ENCODE results near the gene BTN3A1.

Gene BTN3A1

GRCh38 chr6:26401389-26401986 lies 587 bp upstream of the BTN3A1 start:
- no peaks in the 10 kb centered on the region for H3K4me1 ChIP-seq (ENCODE audit: insufficient read depth, insufficient read length)
- TF ChIP-seq YY1 (IDR thresholded peaks at IDR 0.05; ENCODE audit: insufficient read depth, insufficient read length) = no peak
- no peak for TF ChIP-seq SUZ12 (IDR thresholded peaks at IDR 0.05; ENCODE audit: extremely low read depth, insufficient read depth, insufficient read length)
- no peak for TF ChIP-seq ZNF274 (IDR thresholded peaks at IDR 0.05; ENCODE audit: low read depth, low read length)
- no peaks in the 10 kb centered on the region for H3K36me3 ChIP-seq (ENCODE audit: insufficient read depth, insufficient read length, low read length)
- no peaks in the 10 kb centered on the region for H3K9me3 ChIP-seq (ENCODE audit: insufficient read depth, low read length)
- no peaks in the 10 kb centered on the region for H3K27me3 ChIP-seq (ENCODE audit: insufficient read depth, insufficient read length)
- no peak overlapping the region for H3K4me3 ChIP-seq (ENCODE audit: insufficient read length, low read depth)
- no peak overlapping the region for H3K9ac ChIP-seq (ENCODE audit: insufficient read length, low read depth)
- DNase-seq (ENCODE audit: low read depth, low spot score) = no peak

- H3K9me3 ChIP-seq (ENCODE audit: insufficient read depth, low read length) = no peaks in the 10 kb centered on the region
- no peak for DNase-seq (ENCODE audit: low read depth, low spot score)
- no peaks in the 10 kb centered on the region for H3K27me3 ChIP-seq (ENCODE audit: insufficient read depth, insufficient read length)
- peaks cover 6% of the 10 kb centered on the region for H3K4me1 ChIP-seq (ENCODE audit: insufficient read depth, insufficient read length)
- no peak overlapping the region for H3K9ac ChIP-seq (ENCODE audit: insufficient read length, low read depth)
- no peak overlapping the region for H3K4me3 ChIP-seq (ENCODE audit: insufficient read length, low read depth)
- TF ChIP-seq YY1 (IDR thresholded peaks at IDR 0.05; ENCODE audit: insufficient read depth, insufficient read length) (no peak), SUZ12 (IDR thresholded peaks at IDR 0.05; ENCODE audit: extremely low read depth, insufficient read depth, insufficient read length) (no peak), ZNF274 (IDR thresholded peaks at IDR 0.05; ENCODE audit: low read depth, low read length) (no peak)
- no peaks in the 10 kb centered on the region for H3K36me3 ChIP-seq (ENCODE audit: insufficient read depth, insufficient read length, low read length)
Measured at GRCh38 chr6:26403893-26404292, 1.8 kb downstream of the BTN3A1 start.

DNA sequence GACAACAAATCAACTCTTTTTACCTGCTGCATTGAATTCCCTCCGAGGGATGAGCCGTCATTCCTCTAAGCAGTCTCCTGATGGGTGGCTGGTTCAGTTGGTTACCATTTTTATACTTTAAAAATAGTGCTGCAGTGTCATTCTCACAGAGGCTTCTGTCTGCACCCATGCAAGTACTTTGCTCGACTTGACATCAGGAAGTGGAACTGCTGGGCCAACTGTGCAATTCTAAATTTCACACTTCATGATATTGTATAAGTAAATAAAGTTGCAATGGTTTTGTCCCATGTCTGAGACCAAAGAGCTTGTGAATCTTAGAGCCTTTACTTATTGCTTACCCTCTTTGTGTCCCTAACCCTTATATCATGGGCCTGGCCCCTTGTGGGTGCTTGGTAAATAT lies 2.5 kb downstream of the BTN3A1 start:
- H3K4me1 ChIP-seq (ENCODE audit: insufficient read depth, insufficient read length) = peaks cover 6% of the 10 kb centered on the region
- no peaks in the 10 kb centered on the region for H3K27me3 ChIP-seq (ENCODE audit: insufficient read depth, insufficient read length)
- no peak overlapping the region for H3K9ac ChIP-seq (ENCODE audit: insufficient read length, low read depth)
- TF ChIP-seq ZNF274 (IDR thresholded peaks at IDR 0.05; ENCODE audit: low read depth, low read length) (no peak), YY1 (IDR thresholded peaks at IDR 0.05; ENCODE audit: insufficient read depth, insufficient read length) (no peak), SUZ12 (IDR thresholded peaks at IDR 0.05; ENCODE audit: extremely low read depth, insufficient read depth, insufficient read length) (no peak)
- no peak overlapping the region for H3K4me3 ChIP-seq (ENCODE audit: insufficient read length, low read depth)
- no peak for DNase-seq (ENCODE audit: low read depth, low spot score)
- H3K9me3 ChIP-seq (ENCODE audit: insufficient read depth, low read length) = no peaks in the 10 kb centered on the region
- no peaks in the 10 kb centered on the region for H3K36me3 ChIP-seq (ENCODE audit: insufficient read depth, insufficient read length, low read length)

GRCh38 chr6:26408828-26409730 lies 7.0 kb downstream of the BTN3A1 start:
- H3K36me3 ChIP-seq (ENCODE audit: insufficient read depth, insufficient read length, low read length) = no peaks in the 10 kb centered on the region
- DNase-seq (ENCODE audit: low read depth, low spot score) = no peak
- TF ChIP-seq SUZ12 (IDR thresholded peaks at IDR 0.05; ENCODE audit: extremely low read depth, insufficient read depth, insufficient read length) (no peak), ZNF274 (IDR thresholded peaks at IDR 0.05; ENCODE audit: low read depth, low read length) (no peak), YY1 (IDR thresholded peaks at IDR 0.05; ENCODE audit: insufficient read depth, insufficient read length) (no peak)
- H3K4me3 ChIP-seq (ENCODE audit: insufficient read length, low read depth) = no peak overlapping the region
- H3K27me3 ChIP-seq (ENCODE audit: insufficient read depth, insufficient read length) = no peaks in the 10 kb centered on the region
- H3K4me1 ChIP-seq (ENCODE audit: insufficient read depth, insufficient read length) = peaks cover 6% of the 10 kb centered on the region
- no peak overlapping the region for H3K9ac ChIP-seq (ENCODE audit: insufficient read length, low read depth)
- no peaks in the 10 kb centered on the region for H3K9me3 ChIP-seq (ENCODE audit: insufficient read depth, low read length)

DNA sequence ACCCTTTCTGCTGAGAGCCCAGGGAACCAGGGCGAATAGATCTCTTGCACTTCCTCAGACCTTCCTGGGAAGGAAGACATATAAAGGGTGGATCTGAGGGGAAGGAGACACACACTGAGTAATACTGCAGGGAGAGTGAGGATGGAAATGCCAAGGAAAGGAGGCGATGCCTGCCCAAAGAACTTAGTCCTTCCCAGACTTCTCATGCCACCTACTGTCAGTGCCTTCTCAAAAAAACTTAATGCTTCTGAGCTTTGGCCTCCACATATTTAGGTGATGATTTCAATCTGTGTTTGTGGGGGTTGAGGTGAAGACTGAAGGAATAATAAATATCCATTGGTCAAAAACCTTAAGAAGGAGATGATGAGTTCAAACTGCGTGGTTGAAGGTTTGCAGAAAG lies 9.7 kb downstream of the BTN3A1 start:
- peaks cover under 1% of the 10 kb centered on the region; the same call in 1 of the 2 replicates for H3K9me3 ChIP-seq (ENCODE audit: insufficient read depth, low read length)
- H3K36me3 ChIP-seq (ENCODE audit: insufficient read depth, insufficient read length, low read length) = no peaks in the 10 kb centered on the region
- peaks cover 6% of the 10 kb centered on the region for H3K4me1 ChIP-seq (ENCODE audit: insufficient read depth, insufficient read length)
- no peak for DNase-seq (ENCODE audit: low read depth, low spot score)
- H3K27me3 ChIP-seq (ENCODE audit: insufficient read depth, insufficient read length) = no peaks in the 10 kb centered on the region
- no peak overlapping the region for H3K4me3 ChIP-seq (ENCODE audit: insufficient read length, low read depth)
- TF ChIP-seq YY1 (IDR thresholded peaks at IDR 0.05; ENCODE audit: insufficient read depth, insufficient read length) (no peak), ZNF274 (IDR thresholded peaks at IDR 0.05; ENCODE audit: low read depth, low read length) (no peak), SUZ12 (IDR thresholded peaks at IDR 0.05; ENCODE audit: extremely low read depth, insufficient read depth, insufficient read length) (no peak)
- no peak overlapping the region for H3K9ac ChIP-seq (ENCODE audit: insufficient read length, low read depth)

- H3K36me3 ChIP-seq (ENCODE audit: insufficient read depth, insufficient read length, low read length) = no peaks in the 10 kb centered on the region
- no peak overlapping the region for H3K4me3 ChIP-seq (ENCODE audit: insufficient read length, low read depth)
- DNase-seq (ENCODE audit: low read depth, low spot score) = no peak
- TF ChIP-seq YY1 (IDR thresholded peaks at IDR 0.05; ENCODE audit: insufficient read depth, insufficient read length) (no peak), ZNF274 (IDR thresholded peaks at IDR 0.05; ENCODE audit: low read depth, low read length) (no peak), SUZ12 (IDR thresholded peaks at IDR 0.05; ENCODE audit: extremely low read depth, insufficient read depth, insufficient read length) (no peak)
- peaks cover 5% of the 10 kb centered on the region for H3K9me3 ChIP-seq (ENCODE audit: insufficient read depth, low read length)
- H3K9ac ChIP-seq (ENCODE audit: insufficient read length, low read depth) = no peak overlapping the region
- H3K27me3 ChIP-seq (ENCODE audit: insufficient read depth, insufficient read length) = no peaks in the 10 kb centered on the region
- H3K4me1 ChIP-seq (ENCODE audit: insufficient read depth, insufficient read length) = peaks cover 3% of the 10 kb centered on the region
Measured at GRCh38 chr6:26412228-26412627, 10.2 kb downstream of the BTN3A1 start.

- TF ChIP-seq YY1 (IDR thresholded peaks at IDR 0.05; ENCODE audit: insufficient read depth, insufficient read length) (no peak), SUZ12 (IDR thresholded peaks at IDR 0.05; ENCODE audit: extremely low read depth, insufficient read depth, insufficient read length) (no peak), ZNF274 (IDR thresholded peaks at IDR 0.05; ENCODE audit: low read depth, low read length) (no peak)
- Histone ChIP-seq H3K36me3 (ENCODE audit: insufficient read depth, insufficient read length, low read length) (no peaks in the 10 kb centered on the region), H3K27me3 (ENCODE audit: insufficient read depth, insufficient read length) (no peaks in the 10 kb centered on the region), H3K9me3 (ENCODE audit: insufficient read depth, low read length) (peaks cover 12% of the 10 kb centered on the region), H3K9ac (ENCODE audit: insufficient read length, low read depth) (no peak overlapping the region), H3K4me3 (ENCODE audit: insufficient read length, low read depth) (no peak overlapping the region), H3K4me1 (ENCODE audit: insufficient read depth, insufficient read length) (no peaks in the 10 kb centered on the region)
- no peak for DNase-seq (ENCODE audit: low read depth, low spot score)
Measured at GRCh38 chr6:26412954-26413353, 10.9 kb downstream of the BTN3A1 start.

Data from NT2/D1 (cell line).